HepG2 (cell line): ENCODE data around the gene RPE65. TPM values are rescaled to one million over a fixed set of nuclear protein-coding genes. Genes with fewer than 3 reads are reported as not detected.

Experiments
- ATAC-seq: fragments of 200-7000 bp; cut with Tn5 transposase; 3 replicates; pipeline ENCODE4 v1.9.1; 2020; ENCODE audit warnings: mild to moderate bottlenecking, moderate library complexity
- BruUV-seq: library from RNA; stranded (reverse); fragments of 400-500 nt; replicated peaks from 2 replicates; lab custom pipeline; 2021; lab: Mats Ljungman, UMichigan
- CTCF ChIA-PET: fragments of 300-600 bp; formaldehyde crosslinking; extraction: SDS; loops from one replicate; lab custom pipeline; 2021; ENCODE audit warnings: low total read pairs, inconsistent platforms, low intra/inter-chr PET ratio; lab: Yijun Ruan, JAX
- POLR2A ChIA-PET: fragments of 350-600 bp; sonication (Branson Sonifier 250); formaldehyde crosslinking; loops from one replicate; lab custom pipeline; 2020; ENCODE audit warnings: antibody characterized with exemption, inconsistent platforms; lab: Yijun Ruan, JAX
- DNase-seq: peaks from one replicate; pipeline ENCODE4 v3.0.0-alpha.2; 2015; ENCODE audit warnings: low spot score
- FAIRE-seq: peaks from 3 replicates; lab custom pipeline; 2011; peaks lifted over from hg19 to GRCh38; lab: Jason Lieb, UNC
- H2AFZ ChIP-seq: one replicate; pipeline ENCODE4 v1.6.1; 2011; ENCODE audit warnings: low read length, inconsistent platforms
- H3K27ac ChIP-seq: fragments of 300-600 bp; 3 replicates; pipeline ENCODE4 v1.8.0; 2011; ENCODE audit warnings: mixed run types, mild to moderate bottlenecking, mixed read lengths, low read length, inconsistent platforms; ENCODE audit not compliant: insufficient read depth; ENCODE audit errors: extremely low read length
- H3K27me3 ChIP-seq, 2 experiments: fragments of 200-600 bp in 1 of 2; 2 replicates in 1 of 2; 3 replicates in 1 of 2; pipeline versions ENCODE4 v1.6.0 to v1.8.0; 2011; ENCODE audit warnings: low read length in 2 of 2, mild to moderate bottlenecking in 2 of 2, moderate library complexity in 2 of 2, inconsistent platforms in 1 of 2; ENCODE audit not compliant: insufficient read depth in 2 of 2, control insufficient read depth in 1 of 2
- H3K36me3 ChIP-seq, 2 experiments: fragments of 200-600 bp in 1 of 2; replicated peaks in 1 of 2; 2 replicates in 1 of 2; 3 replicates in 1 of 2; pipeline versions ENCODE4 v1.5.1 to v1.8.0; 2011; ENCODE audit warnings: low read length in 2 of 2, inconsistent platforms in 1 of 2; ENCODE audit not compliant: insufficient read depth in 2 of 2, control insufficient read depth in 1 of 2
- H3K4me1 ChIP-seq: 2 replicates; pipeline ENCODE4 v1.5.1; 2012; ENCODE audit warnings: low read length, inconsistent platforms; ENCODE audit not compliant: insufficient read depth
- H3K4me2 ChIP-seq: 2 replicates; pipeline ENCODE4 v1.6.0; 2011; ENCODE audit warnings: low read depth, low read length, inconsistent platforms
- H3K4me3 ChIP-seq, 3 experiments: fragments of 200-600 bp in 1 of 3; sonication (generic), shearing (Covaris generic) in 1 of 3; replicated peaks in 1 of 3; 2 replicates each; pipeline ENCODE4 v1.5.1; 2011 to 2016; ENCODE audit warnings: low read length in 3 of 3, inconsistent platforms in 2 of 3, low read depth in 2 of 3, mild to moderate bottlenecking in 2 of 3, control low read depth in 1 of 3, mixed read lengths in 1 of 3; ENCODE audit not compliant: insufficient read depth in 1 of 3
- H3K79me2 ChIP-seq: one replicate; pipeline ENCODE4 v1.6.1; 2011; ENCODE audit warnings: low read length, inconsistent platforms; ENCODE audit not compliant: insufficient read depth
- H3K9ac ChIP-seq: 2 replicates; pipeline ENCODE4 v1.6.0; 2011; ENCODE audit warnings: mild to moderate bottlenecking, low read depth, low read length, inconsistent platforms; ENCODE audit not compliant: insufficient read depth
- H3K9me3 ChIP-seq: 2 replicates; pipeline ENCODE4 v1.5.1; 2012; ENCODE audit warnings: mild to moderate bottlenecking, low read length
- H4K20me1 ChIP-seq: 2 replicates; pipeline ENCODE4 v1.6.0; 2011; ENCODE audit warnings: inconsistent platforms, mild to moderate bottlenecking, low read length, moderate library complexity; ENCODE audit not compliant: insufficient read depth
- BCLAF1 ChIP-seq: fragments of 450-650 bp; IDR thresholded peaks from 2 replicates; pipeline ENCODE4 v1.6.1; 2017; ENCODE audit warnings: mild to moderate bottlenecking
- PATZ1 ChIP-seq: sonication (generic); formaldehyde crosslinking; IDR thresholded peaks from 2 replicates; pipeline ENCODE4 v1.4.0; 2020; ENCODE audit warnings: missing genetic modification reagents
- PHF20 ChIP-seq: sonication (generic); formaldehyde crosslinking; IDR thresholded peaks from 2 replicates; pipeline ENCODE4 v1.5.0; 2020; ENCODE audit warnings: mild to moderate bottlenecking, missing genetic modification reagents
- PHF21A ChIP-seq: sonication (generic); formaldehyde crosslinking; IDR thresholded peaks from 2 replicates; pipeline ENCODE4 v1.5.0; 2020; ENCODE audit warnings: mild to moderate bottlenecking, missing genetic modification reagents
- SNAPC5 ChIP-seq: sonication (generic); formaldehyde crosslinking; IDR thresholded peaks from 2 replicates; pipeline ENCODE4 v1.8.1; 2023; ENCODE audit warnings: mild to moderate bottlenecking, missing genetic modification reagents, borderline replicate concordance
- SRF ChIP-seq: IDR thresholded peaks from 2 replicates; pipeline ENCODE4 v1.6.1; 2011; ENCODE audit warnings: mild to moderate bottlenecking, low read depth, low read length, moderate library complexity
- ZNF615 ChIP-seq: sonication (generic); formaldehyde crosslinking; IDR thresholded peaks from 2 replicates; pipeline ENCODE4 v1.5.0; 2020; ENCODE audit warnings: mild to moderate bottlenecking, missing genetic modification reagents, borderline replicate concordance
- ZNF746 ChIP-seq: sonication (generic); formaldehyde crosslinking; IDR thresholded peaks from 2 replicates; pipeline ENCODE4 v1.8.0; 2022; ENCODE audit warnings: mild to moderate bottlenecking, missing genetic modification reagents
- ZNF790 ChIP-seq: sonication (generic); formaldehyde crosslinking; IDR thresholded peaks from 2 replicates; pipeline ENCODE4 v1.8.0; 2022; ENCODE audit warnings: missing genetic modification reagents, mild to moderate bottlenecking, borderline replicate concordance
- ZNF816 ChIP-seq: sonication (generic); formaldehyde crosslinking; IDR thresholded peaks from 2 replicates; pipeline ENCODE4 v1.8.0; 2022; ENCODE audit warnings: missing genetic modification reagents, mild to moderate bottlenecking, borderline replicate concordance
- ZSCAN31 ChIP-seq: sonication (generic); formaldehyde crosslinking; IDR thresholded peaks from 2 replicates; pipeline ENCODE4 v1.5.0; 2020; ENCODE audit warnings: low read depth, mild to moderate bottlenecking, missing genetic modification reagents
- WGBS: methylation state at CpG from one replicate; pipeline ENCODE4 v1.1.6; 2017; ENCODE audit warnings: low lambda C conversion rate; 5-methylcytosine and 5-hydroxymethylcytosine counted together
- in situ Hi-C: cut with HindIII; loops from 2 replicates; pipeline ENCODE4 v1.10.0; 2017; ENCODE audit warnings: low pct_unique_long_range_greater_than_20kb; ENCODE audit not compliant: extremely low pct_ligation_motif_present
- intact Hi-C: fragments of 100-400 bp; cut with micrococcal nuclease; formaldehyde crosslinking; loops from one replicate; pipeline ENCODE4 v1.10.0; 2022; ENCODE audit not compliant: unreplicated experiment
- polyA plus RNA-seq, 8 experiments: library from polyadenylated mRNA; depleted of rRNA in 3 of 8; stranded (reverse) in 7 of 8; unstranded in 1 of 8; fragments of >200 nt; fragmentation: Illumina TruSeq in 4 of 8; extraction: Trizol in 4 of 8; gene quantifications; 2 replicates each; pipeline versions ENCODE4 v1.2.1 to v1.2.3, GENCODE V29; 2011 to 2016; ENCODE audit warnings: low read depth in 4 of 8, missing spikeins in 1 of 8, mixed read lengths in 1 of 8; ENCODE audit not compliant: insufficient read depth in 1 of 8
- total RNA-seq, 5 experiments: library from RNA; depleted of rRNA; stranded (reverse); fragments of >200 nt; fragmentation: Illumina TruSeq; extraction: Trizol; gene quantifications; 2 replicates each; pipeline ENCODE4 v1.2.3, GENCODE V29; 2016; ENCODE audit warnings: low read depth in 1 of 5
- TF ChIP-seq, protein P1 (sequence below): sonication (generic); formaldehyde crosslinking; IDR thresholded peaks from 2 replicates; pipeline ENCODE4 v1.5.0; 2020; ENCODE audit warnings: missing genetic modification reagents, mild to moderate bottlenecking, borderline replicate concordance
- TF ChIP-seq, protein P2 (sequence below): sonication (generic); formaldehyde crosslinking; IDR thresholded peaks from 2 replicates; pipeline ENCODE4 v1.8.0; 2022; ENCODE audit warnings: mild to moderate bottlenecking, missing genetic modification reagents, moderate library complexity
- TF ChIP-seq, protein P3 (sequence below): sonication (generic); formaldehyde crosslinking; IDR thresholded peaks from 2 replicates; pipeline ENCODE4 v1.4.0; 2020; ENCODE audit warnings: mild to moderate bottlenecking, low read depth, missing genetic modification reagents

RPE65 gene
- total and polyA plus RNA-seq, 2 of the 13 experiments (the other 11 are each of a cell fraction or from before 2014, with no cell fraction given): not detected

DNA sequence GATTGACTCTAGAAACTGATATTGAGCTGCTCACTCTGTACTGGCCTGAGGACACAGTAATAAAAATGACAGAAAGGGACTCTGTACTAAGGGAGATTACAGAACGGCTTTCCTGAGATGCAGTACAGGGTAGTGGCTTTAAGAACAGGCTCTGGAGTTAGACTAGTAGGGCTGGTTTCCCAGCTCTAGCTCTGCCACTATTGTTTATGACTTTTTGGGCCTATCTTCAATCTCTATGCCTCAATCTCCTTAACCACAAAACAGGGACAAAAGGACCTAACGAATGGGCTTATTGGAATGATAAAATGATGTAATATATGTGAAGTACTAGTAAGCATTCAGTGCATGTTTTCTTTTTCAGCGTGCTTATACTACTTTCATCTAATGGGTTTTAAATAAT lies 45.8 kb upstream of the RPE65 start:
- ATAC-seq (peak; percentile 8; the same call in 1 of the 3 replicates), FAIRE-seq (no peak), DNase-seq (no peak)
- H3K4me2 ChIP-seq: peak overlapping the region; percentile 88
- peak overlapping the region; percentile 56 for H2AFZ ChIP-seq
- in situ Hi-C loops (no loop called here), intact Hi-C loops (no loop called here)
- ChIA-PET CTCF (no interaction called here), POLR2A (no interaction called here)
- H3K27me3 ChIP-seq: no peaks in the 10 kb centered on the region; a peak in 1 of 5 replicates
- BruUV-seq: no TSS peak
- 18% methylated on average over 3 of the region's 3 CpGs for WGBS
- TF ChIP-seq ZSCAN31 (CRISPR knock-in tag) (no peak), ZNF816 (CRISPR knock-in tag) (no peak), PHF20 (CRISPR knock-in tag) (no peak), SRF (no peak), ZNF746 (CRISPR knock-in tag) (no peak), PATZ1 (CRISPR knock-in tag) (no peak), BCLAF1 (no peak), SNAPC5 (no peak), ZNF615 (CRISPR knock-in tag) (no peak), ZNF790 (no peak), PHF21A (CRISPR knock-in tag) (no peak)
- TF ChIP-seq, protein P1, sequence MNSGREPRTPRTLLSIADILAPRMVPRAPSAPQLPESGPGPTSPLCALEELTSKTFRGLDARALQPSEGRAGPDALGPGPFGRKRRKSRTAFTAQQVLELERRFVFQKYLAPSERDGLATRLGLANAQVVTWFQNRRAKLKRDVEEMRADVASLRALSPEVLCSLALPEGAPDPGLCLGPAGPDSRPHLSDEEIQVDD (CRISPR knock-in tag): no peak
- TF ChIP-seq, protein P2, sequence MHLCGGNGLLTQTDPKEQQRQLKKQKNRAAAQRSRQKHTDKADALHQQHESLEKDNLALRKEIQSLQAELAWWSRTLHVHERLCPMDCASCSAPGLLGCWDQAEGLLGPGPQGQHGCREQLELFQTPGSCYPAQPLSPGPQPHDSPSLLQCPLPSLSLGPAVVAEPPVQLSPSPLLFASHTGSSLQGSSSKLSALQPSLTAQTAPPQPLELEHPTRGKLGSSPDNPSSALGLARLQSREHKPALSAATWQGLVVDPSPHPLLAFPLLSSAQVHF: no peak
- TF ChIP-seq, protein P3, sequence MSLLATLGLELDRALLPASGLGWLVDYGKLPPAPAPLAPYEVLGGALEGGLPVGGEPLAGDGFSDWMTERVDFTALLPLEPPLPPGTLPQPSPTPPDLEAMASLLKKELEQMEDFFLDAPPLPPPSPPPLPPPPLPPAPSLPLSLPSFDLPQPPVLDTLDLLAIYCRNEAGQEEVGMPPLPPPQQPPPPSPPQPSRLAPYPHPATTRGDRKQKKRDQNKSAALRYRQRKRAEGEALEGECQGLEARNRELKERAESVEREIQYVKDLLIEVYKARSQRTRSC (CRISPR knock-in tag): no peak
- no peaks in the 10 kb centered on the region for H4K20me1 ChIP-seq
- H3K79me2 ChIP-seq: peaks cover 15% of the 10 kb centered on the region
- no peaks in the 10 kb centered on the region for H3K9me3 ChIP-seq
- peaks cover 21% of the 10 kb centered on the region for H3K4me1 ChIP-seq
- H3K27ac ChIP-seq: peak overlapping the region; percentile 77
- peak overlapping the region; percentile 83 for H3K9ac ChIP-seq
- no peaks in the 10 kb centered on the region for H3K36me3 ChIP-seq
- peak overlapping the region; percentile 73 to 98 (median 90); a peak in 5 of 6 replicates for H3K4me3 ChIP-seq
